NCI-H510A (cell line): ENCODE data around the gene TEDC2.
A peak's percentile ranks its signal among the peaks of the same experiment; 100 is the strongest.

ENCODE experiments used
- DNase-seq: peaks from one replicate; lab custom pipeline; 2025; lab: John Stamatoyannopoulos, UW

TEDC2 gene

GRCh38 chr16:2513405-2514332, 53.8 kb downstream of the TEDC2 start, which contains the start of gene ATP6V0C:
Gene ATP6V0C, plus strand, starts transcription at chr16:2513952. Its CDS starts 152 bp downstream, at chr16:2514104.
- DNase-seq: peak; percentile 75
